Measurements from ENCODE around the gene MAN1B1.
A peak's percentile ranks its signal among the peaks of the same experiment; 100 is the strongest.

The MAN1B1 gene

GRCh38 chr9:137077758-137078693, 8.8 kb upstream of the MAN1B1 start:
- no peaks in the 10 kb centered on the region for H3K9me3 ChIP-seq (ENCODE audit: control insufficient read depth, low read length)
- H3K27me3 ChIP-seq (ENCODE audit: control insufficient read depth, insufficient read depth, low read length, poor library complexity, severe bottlenecking): peaks cover 75% of the 10 kb centered on the region
- H3K4me1 ChIP-seq (ENCODE audit: control insufficient read depth, insufficient read depth, low read length): peaks cover 10% of the 10 kb centered on the region
- H3K4me3 ChIP-seq (ENCODE audit: insufficient read depth, low read depth, low read length): peak overlapping the region; percentile 21
- H3K36me3 ChIP-seq (ENCODE audit: control insufficient read depth, insufficient read depth, low read length): no peaks in the 10 kb centered on the region
- no peak overlapping the region for H3K27ac ChIP-seq (ENCODE audit: insufficient read depth, low read depth, low read length, poor library complexity, severe bottlenecking)
- WGBS, 2 experiments: 10% methylated on average over 76 of the region's 76 CpGs

DNA sequence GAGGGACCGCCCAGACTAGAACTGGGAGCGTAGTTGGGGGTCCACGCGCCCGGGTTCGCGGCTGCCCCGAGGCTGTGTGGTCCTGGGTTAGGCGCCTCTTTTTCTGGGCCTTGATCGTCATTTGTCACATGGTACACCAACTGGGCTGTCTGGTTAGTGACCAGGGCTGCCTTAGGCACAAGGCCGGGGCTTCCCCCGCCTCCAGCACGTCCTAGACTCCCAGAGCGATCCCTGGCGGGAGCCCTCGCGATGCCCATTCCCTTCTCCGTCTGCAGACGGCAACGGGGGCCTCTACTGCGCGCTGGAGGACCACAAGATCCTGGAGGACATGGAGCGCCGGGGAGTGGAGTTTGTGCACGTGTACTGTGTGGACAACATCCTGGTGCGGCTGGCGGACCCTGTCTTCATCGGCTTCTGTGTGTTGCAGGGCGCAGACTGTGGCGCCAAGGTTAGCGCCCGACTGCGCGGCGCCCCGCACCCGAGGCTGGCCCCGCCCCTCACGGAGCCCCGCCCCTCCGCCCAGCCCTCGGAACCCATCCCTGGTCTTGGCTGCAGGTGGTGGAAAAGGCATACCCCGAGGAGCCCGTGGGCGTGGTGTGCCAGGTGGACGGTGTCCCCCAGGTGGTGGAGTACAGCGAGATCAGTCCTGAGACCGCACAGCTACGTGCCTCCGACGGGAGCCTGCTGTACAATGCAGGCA, 7.9 kb upstream of the MAN1B1 start:
- H3K36me3 ChIP-seq (ENCODE audit: control insufficient read depth, insufficient read depth, low read length): no peaks in the 10 kb centered on the region
- H3K27me3 ChIP-seq (ENCODE audit: control insufficient read depth, insufficient read depth, low read length, poor library complexity, severe bottlenecking): peaks cover 71% of the 10 kb centered on the region
- H3K4me1 ChIP-seq (ENCODE audit: control insufficient read depth, insufficient read depth, low read length): peaks cover 10% of the 10 kb centered on the region
- no peak overlapping the region for H3K4me3 ChIP-seq (ENCODE audit: insufficient read depth, low read depth, low read length)
- H3K27ac ChIP-seq (ENCODE audit: insufficient read depth, low read depth, low read length, poor library complexity, severe bottlenecking): no peak overlapping the region
- no peaks in the 10 kb centered on the region for H3K9me3 ChIP-seq (ENCODE audit: control insufficient read depth, low read length)
- 36 to 38% methylated on average over 51 of the region's 51 CpGs for WGBS, 2 experiments

GRCh38 chr9:137079401-137079787, 7.4 kb upstream of the MAN1B1 start:
- 83 to 85% methylated on average over 13 of the region's 13 CpGs for WGBS, 2 experiments
- H3K27me3 ChIP-seq (ENCODE audit: control insufficient read depth, insufficient read depth, low read length, poor library complexity, severe bottlenecking): peaks cover 72% of the 10 kb centered on the region
- no peaks in the 10 kb centered on the region for H3K36me3 ChIP-seq (ENCODE audit: control insufficient read depth, insufficient read depth, low read length)
- H3K27ac ChIP-seq (ENCODE audit: insufficient read depth, low read depth, low read length, poor library complexity, severe bottlenecking): no peak overlapping the region
- no peaks in the 10 kb centered on the region for H3K9me3 ChIP-seq (ENCODE audit: control insufficient read depth, low read length)
- peaks cover 10% of the 10 kb centered on the region for H3K4me1 ChIP-seq (ENCODE audit: control insufficient read depth, insufficient read depth, low read length)
- no peak overlapping the region for H3K4me3 ChIP-seq (ENCODE audit: insufficient read depth, low read depth, low read length)

- Histone ChIP-seq H3K4me3 (ENCODE audit: insufficient read depth, low read depth, low read length) (no peak overlapping the region), H3K36me3 (ENCODE audit: control insufficient read depth, insufficient read depth, low read length) (no peaks in the 10 kb centered on the region), H3K27ac (ENCODE audit: insufficient read depth, low read depth, low read length, poor library complexity, severe bottlenecking) (no peak overlapping the region), H3K4me1 (ENCODE audit: control insufficient read depth, insufficient read depth, low read length) (peaks cover 10% of the 10 kb centered on the region), H3K9me3 (ENCODE audit: control insufficient read depth, low read length) (no peaks in the 10 kb centered on the region), H3K27me3 (ENCODE audit: control insufficient read depth, insufficient read depth, low read length, poor library complexity, severe bottlenecking) (peaks cover 75% of the 10 kb centered on the region)
- WGBS, 2 experiments: 89 to 92% methylated on average over 24 of the region's 24 CpGs
Observed at GRCh38 chr9:137080260-137081122, 6.3 kb upstream of the MAN1B1 start.

- H3K36me3 ChIP-seq (ENCODE audit: control insufficient read depth, insufficient read depth, low read length): no peaks in the 10 kb centered on the region
- H3K4me1 ChIP-seq (ENCODE audit: control insufficient read depth, insufficient read depth, low read length): peaks cover 13% of the 10 kb centered on the region
- H3K4me3 ChIP-seq (ENCODE audit: insufficient read depth, low read depth, low read length): no peak overlapping the region
- WGBS, 2 experiments: 93 to 94% methylated on average over 16 of the region's 16 CpGs
- peaks cover 66% of the 10 kb centered on the region for H3K27me3 ChIP-seq (ENCODE audit: control insufficient read depth, insufficient read depth, low read length, poor library complexity, severe bottlenecking)
- no peaks in the 10 kb centered on the region for H3K9me3 ChIP-seq (ENCODE audit: control insufficient read depth, low read length)
- no peak overlapping the region for H3K27ac ChIP-seq (ENCODE audit: insufficient read depth, low read depth, low read length, poor library complexity, severe bottlenecking)
Observed at GRCh38 chr9:137082222-137082924, 4.4 kb upstream of the MAN1B1 start.

DNA sequence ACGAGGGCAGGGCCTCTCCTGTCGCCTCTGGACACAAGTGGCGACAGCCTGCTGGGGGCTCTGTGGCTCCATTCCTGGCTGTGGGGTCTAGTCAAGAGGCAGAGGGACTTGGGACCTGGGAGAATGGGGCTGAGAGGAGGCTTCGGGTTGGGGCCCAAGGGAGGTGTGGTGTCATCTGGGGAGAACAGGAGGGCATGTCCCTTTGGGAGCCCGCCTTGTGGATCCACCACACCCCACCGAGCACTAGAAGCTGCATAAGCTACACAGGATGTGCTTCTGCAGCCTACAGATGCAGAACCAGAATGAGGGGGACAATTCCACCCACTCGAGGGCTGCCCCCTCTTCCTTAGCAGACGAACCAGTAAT, 3.9 kb upstream of the MAN1B1 start:
- no peaks in the 10 kb centered on the region for H3K9me3 ChIP-seq (ENCODE audit: control insufficient read depth, low read length)
- H3K36me3 ChIP-seq (ENCODE audit: control insufficient read depth, insufficient read depth, low read length): no peaks in the 10 kb centered on the region
- peaks cover 16% of the 10 kb centered on the region for H3K4me1 ChIP-seq (ENCODE audit: control insufficient read depth, insufficient read depth, low read length)
- no peak overlapping the region for H3K4me3 ChIP-seq (ENCODE audit: insufficient read depth, low read depth, low read length)
- WGBS, 2 experiments: 86 to 89% methylated on average over 8 of the region's 8 CpGs
- no peak overlapping the region for H3K27ac ChIP-seq (ENCODE audit: insufficient read depth, low read depth, low read length, poor library complexity, severe bottlenecking)
- H3K27me3 ChIP-seq (ENCODE audit: control insufficient read depth, insufficient read depth, low read length, poor library complexity, severe bottlenecking): peaks cover 61% of the 10 kb centered on the region

DNA sequence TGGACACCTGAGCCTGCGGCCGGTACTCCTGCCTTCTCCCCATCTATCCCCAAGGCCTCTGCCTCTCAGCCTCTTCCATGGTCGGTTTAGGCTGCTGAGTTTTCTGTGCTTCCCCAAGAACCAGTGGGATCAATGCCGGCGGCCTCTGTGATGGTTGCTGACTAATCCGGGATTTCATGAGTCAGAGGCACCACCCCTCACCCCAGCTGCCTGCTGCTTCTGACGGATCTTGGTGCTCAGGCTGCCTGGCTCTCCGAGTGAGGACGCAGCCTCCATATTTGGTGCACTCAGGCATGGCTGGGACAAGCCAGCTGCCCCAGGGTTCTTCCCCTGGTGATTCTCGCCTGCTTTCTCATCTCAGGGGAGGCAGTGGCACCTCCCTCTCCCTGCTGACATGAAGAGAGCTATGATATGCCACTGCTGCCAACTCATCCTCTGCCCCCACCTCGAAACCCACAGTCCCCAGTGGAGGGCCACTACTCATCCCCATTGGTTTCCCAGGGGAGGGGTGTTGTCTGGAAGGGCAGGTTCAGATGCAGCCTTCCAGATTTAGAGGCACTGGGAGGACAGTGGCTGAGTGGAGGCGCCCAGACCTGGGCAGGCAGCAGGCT, 3.3 kb upstream of the MAN1B1 start:
- Histone ChIP-seq H3K36me3 (ENCODE audit: control insufficient read depth, insufficient read depth, low read length) (no peaks in the 10 kb centered on the region), H3K4me1 (ENCODE audit: control insufficient read depth, insufficient read depth, low read length) (peaks cover 13% of the 10 kb centered on the region), H3K27ac (ENCODE audit: insufficient read depth, low read depth, low read length, poor library complexity, severe bottlenecking) (no peak overlapping the region), H3K4me3 (ENCODE audit: insufficient read depth, low read depth, low read length) (no peak overlapping the region), H3K27me3 (ENCODE audit: control insufficient read depth, insufficient read depth, low read length, poor library complexity, severe bottlenecking) (peaks cover 55% of the 10 kb centered on the region), H3K9me3 (ENCODE audit: control insufficient read depth, low read length) (no peaks in the 10 kb centered on the region)
- WGBS, 2 experiments: 56 to 61% methylated on average over 12 of the region's 12 CpGs

- Histone ChIP-seq H3K27me3 (ENCODE audit: control insufficient read depth, insufficient read depth, low read length, poor library complexity, severe bottlenecking) (peaks cover 44% of the 10 kb centered on the region), H3K36me3 (ENCODE audit: control insufficient read depth, insufficient read depth, low read length) (peaks cover 6% of the 10 kb centered on the region), H3K4me1 (ENCODE audit: control insufficient read depth, insufficient read depth, low read length) (peaks cover 12% of the 10 kb centered on the region), H3K9me3 (ENCODE audit: control insufficient read depth, low read length) (no peaks in the 10 kb centered on the region), H3K27ac (ENCODE audit: insufficient read depth, low read depth, low read length, poor library complexity, severe bottlenecking) (no peak overlapping the region), H3K4me3 (ENCODE audit: insufficient read depth, low read depth, low read length) (no peak overlapping the region)
- 83% methylated on average over 9 of the region's 9 CpGs for WGBS, 2 experiments
Observed at GRCh38 chr9:137084526-137084925, 2.3 kb upstream of the MAN1B1 start.

DNA sequence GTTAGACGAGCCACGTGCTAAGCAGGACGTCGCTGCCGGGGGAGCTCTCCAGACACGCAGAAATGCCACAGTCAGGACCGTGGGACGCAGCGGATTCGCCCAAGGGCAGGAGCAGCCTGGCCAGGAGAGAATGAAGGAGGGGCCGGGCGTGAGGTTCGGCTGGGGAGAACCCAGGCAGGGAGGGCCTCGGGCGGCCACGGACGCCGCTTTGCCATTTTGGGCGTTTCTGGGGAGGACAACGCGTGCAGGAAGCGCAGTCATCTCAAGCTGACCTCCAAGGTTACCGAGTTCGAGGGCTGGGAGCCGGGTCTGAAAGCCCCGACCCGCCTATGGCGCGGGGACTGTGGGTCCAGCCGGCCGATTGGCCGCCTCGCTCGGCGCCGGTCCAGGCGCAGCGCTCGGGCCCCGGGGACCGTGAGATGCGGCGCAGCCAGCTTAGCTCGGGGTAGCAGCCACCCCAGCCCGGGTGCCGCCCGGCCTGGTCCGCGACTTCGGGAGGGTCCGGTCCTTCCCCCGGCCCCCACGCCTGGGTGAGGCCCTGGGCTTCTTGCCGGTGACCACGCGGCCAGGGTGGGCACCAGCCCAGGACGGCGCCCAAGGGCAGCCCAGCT, 760 bp upstream of the MAN1B1 start:
- H3K27ac ChIP-seq (ENCODE audit: insufficient read depth, low read depth, low read length, poor library complexity, severe bottlenecking): no peak overlapping the region
- H3K27me3 ChIP-seq (ENCODE audit: control insufficient read depth, insufficient read depth, low read length, poor library complexity, severe bottlenecking): peaks cover 30% of the 10 kb centered on the region
- H3K4me3 ChIP-seq (ENCODE audit: insufficient read depth, low read depth, low read length): peak overlapping the region; percentile 88
- H3K9me3 ChIP-seq (ENCODE audit: control insufficient read depth, low read length): no peaks in the 10 kb centered on the region
- H3K4me1 ChIP-seq (ENCODE audit: control insufficient read depth, insufficient read depth, low read length): peaks cover 12% of the 10 kb centered on the region
- 6 to 7% methylated on average over 58 of the region's 58 CpGs for WGBS, 2 experiments
- peaks cover 6% of the 10 kb centered on the region for H3K36me3 ChIP-seq (ENCODE audit: control insufficient read depth, insufficient read depth, low read length)

All from ectodermal cell (in vitro differentiated cells).